KMS-11 (cell line): ENCODE data around the gene RNPC3.
"Not testable (repeated sequence)": the region's sequence is repeated elsewhere in the genome, so short reads cannot be mapped to it uniquely, and the experiment has no call there.

Source experiments
- H2AFZ ChIP-seq: fragments of 200-600 bp; sonication (generic); 2 replicates; pipeline ENCODE4 v1.6.1; 2016; ENCODE audit warnings: antibody characterized with exemption, mixed run types, low read depth
- H3K27ac ChIP-seq: fragments of 200-600 bp; sonication (generic); 2 replicates; pipeline ENCODE4 v1.6.1; 2016; ENCODE audit warnings: mild to moderate bottlenecking, mixed run types
- H3K27me3 ChIP-seq: fragments of 200-600 bp; sonication (generic); 2 replicates; pipeline ENCODE4 v1.6.1; 2017; ENCODE audit warnings: mild to moderate bottlenecking, low read depth, mixed run types, moderate library complexity; ENCODE audit not compliant: insufficient read depth
- H3K36me3 ChIP-seq: fragments of 200-600 bp; sonication (generic); 2 replicates; pipeline ENCODE4 v1.6.1; 2017; ENCODE audit warnings: mild to moderate bottlenecking, mixed run types; ENCODE audit not compliant: insufficient read depth
- H3K4me1 ChIP-seq: fragments of 200-600 bp; sonication (generic); 2 replicates; pipeline ENCODE4 v1.6.1; 2016; ENCODE audit warnings: mild to moderate bottlenecking, low read depth, mixed run types; ENCODE audit not compliant: poor library complexity, severe bottlenecking
- H3K4me2 ChIP-seq: fragments of 200-600 bp; sonication (generic); 2 replicates; pipeline ENCODE4 v1.7.0; 2016; ENCODE audit warnings: mild to moderate bottlenecking, mixed run types
- H3K4me3 ChIP-seq: fragments of 200-600 bp; sonication (generic); IDR thresholded peaks from 2 replicates; pipeline ENCODE4 v1.6.1; 2017; ENCODE audit warnings: low read depth, low read length, mixed read lengths; ENCODE audit not compliant: insufficient read depth
- H3K79me2 ChIP-seq: fragments of 200-600 bp; sonication (generic); 2 replicates; pipeline ENCODE4 v1.6.1; 2016; ENCODE audit warnings: low read depth, mixed run types; ENCODE audit not compliant: insufficient read depth
- H3K9ac ChIP-seq: fragments of 200-600 bp; sonication (generic); 2 replicates; pipeline ENCODE4 v1.6.1; 2016; ENCODE audit warnings: mild to moderate bottlenecking, mixed run types
- H4K20me1 ChIP-seq: fragments of 200-600 bp; sonication (generic); 2 replicates; pipeline ENCODE4 v1.6.1; 2016; ENCODE audit warnings: mild to moderate bottlenecking, mixed run types; ENCODE audit not compliant: insufficient read depth
- CTCF ChIP-seq: fragments of 200-600 bp; sonication (generic); conservative IDR thresholded peaks from 2 replicates; pipeline ENCODE4 v1.6.1; 2017; ENCODE audit warnings: low read depth, mild to moderate bottlenecking, antibody characterized with exemption, low read length, moderate library complexity, mixed read lengths

RNPC3 gene

DNA sequence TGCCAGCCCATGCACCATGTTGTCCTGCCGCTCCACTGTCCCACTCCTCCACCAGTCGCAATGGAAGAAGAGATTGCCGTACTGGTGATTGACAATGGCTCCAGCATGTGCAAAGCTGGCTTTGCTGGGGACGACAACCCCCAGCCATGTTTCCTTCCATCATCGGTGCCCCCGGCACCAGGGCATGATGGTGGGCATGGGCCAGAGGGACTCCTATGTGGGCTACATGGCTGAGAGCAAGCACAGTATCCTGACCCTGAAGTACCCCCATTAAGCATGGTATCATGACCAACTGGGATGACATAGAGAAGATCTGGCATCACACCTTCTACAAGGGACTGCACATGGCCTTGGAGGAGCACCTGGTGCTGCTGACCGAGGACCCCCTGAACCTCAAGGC is 44.0 kb downstream of the RNPC3 start:
- H3K4me2 ChIP-seq, result no peak overlapping the region
- no peak overlapping the region for H3K27ac ChIP-seq
- no peak overlapping the region for H3K4me3 ChIP-seq
- H4K20me1 ChIP-seq, result no peaks in the 10 kb centered on the region
- H3K9ac ChIP-seq, result no peak overlapping the region
- no peaks in the 10 kb centered on the region for H3K36me3 ChIP-seq
- H3K79me2 ChIP-seq, result no peaks in the 10 kb centered on the region
- no peak for TF ChIP-seq CTCF
- H3K27me3 ChIP-seq, result no peaks in the 10 kb centered on the region
- no peak overlapping the region for H2AFZ ChIP-seq
- H3K4me1 ChIP-seq, result no peaks in the 10 kb centered on the region

DNA sequence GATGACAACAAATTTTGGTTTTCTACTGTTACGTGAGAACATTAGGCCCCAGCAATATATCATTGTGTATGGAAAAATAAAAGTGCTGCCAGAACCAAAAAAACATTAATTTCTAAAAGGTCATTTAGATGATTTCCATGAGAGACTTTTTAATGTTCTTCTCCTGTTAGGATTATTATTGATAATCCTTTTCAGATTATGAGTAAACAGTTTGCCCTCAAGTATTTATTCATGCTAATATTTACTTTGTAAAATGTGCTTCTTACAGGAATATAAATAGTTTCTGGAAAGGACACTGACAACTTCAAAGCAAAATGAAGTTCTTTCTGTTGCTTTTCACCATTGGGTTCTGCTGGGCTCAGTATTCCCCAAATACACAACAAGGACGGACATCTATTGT is 45.8 kb downstream of the RNPC3 start, which contains the start of gene AMY2B:
Gene AMY2B (plus strand): TSS at position 301 of the 400 bp plus-strand sequence. CDS start 14 bp downstream, at position 315.
- not testable (repeated sequence) for H3K4me2 ChIP-seq, H3K27me3 ChIP-seq, H3K79me2 ChIP-seq, H3K36me3 ChIP-seq, H2AFZ ChIP-seq, H4K20me1 ChIP-seq, H3K4me1 ChIP-seq, H3K27ac ChIP-seq, H3K4me3 ChIP-seq, H3K9ac ChIP-seq

- TF ChIP-seq CTCF, result no peak
These were observed 50.6 kb downstream of the RNPC3 start for GRCh38 chr1:103576065-103576464.

GRCh38 chr1:103576784-103577183 is 51.3 kb downstream of the RNPC3 start:
- not testable (repeated sequence) for H4K20me1 ChIP-seq, H3K4me1 ChIP-seq, H3K27ac ChIP-seq, H2AFZ ChIP-seq, H3K36me3 ChIP-seq, H3K9ac ChIP-seq, H3K27me3 ChIP-seq, H3K4me3 ChIP-seq, H3K4me2 ChIP-seq, H3K79me2 ChIP-seq

More at GRCh38 chr1:103576065-103576464, 50.6 kb downstream of the RNPC3 start:
- no peaks in the 10 kb centered on the region for H3K36me3 ChIP-seq
- no peaks in the 10 kb centered on the region for H3K4me1 ChIP-seq
- no peaks in the 10 kb centered on the region for H4K20me1 ChIP-seq
- H3K79me2 ChIP-seq, result no peaks in the 10 kb centered on the region
- H2AFZ ChIP-seq, result no peak overlapping the region
- no peak overlapping the region for H3K27ac ChIP-seq
- H3K27me3 ChIP-seq, result no peaks in the 10 kb centered on the region
- H3K4me3 ChIP-seq, result no peak overlapping the region
- H3K9ac ChIP-seq, result no peak overlapping the region
- H3K4me2 ChIP-seq, result no peak overlapping the region

GRCh38 chr1:103582464-103582863 is 57.0 kb downstream of the RNPC3 start:
- Histone ChIP-seq H3K79me2 (no peaks in the 10 kb centered on the region), H3K27me3 (no peaks in the 10 kb centered on the region), H2AFZ (no peak overlapping the region), H3K36me3 (no peaks in the 10 kb centered on the region), H3K27ac (no peak overlapping the region), H3K4me2 (no peak overlapping the region), H3K9ac (no peak overlapping the region), H3K4me3 (no peak overlapping the region), H4K20me1 (no peaks in the 10 kb centered on the region), H3K4me1 (no peaks in the 10 kb centered on the region)
- no peak for TF ChIP-seq CTCF
